Nephron (organoid): Measurements from ENCODE around the gene ACVR2A.

Experiments used
- H3K27ac Mint-ChIP-seq, 3 experiments: 2 replicates each; pipeline ENCODE4 v1.8.0; 2020; ENCODE audit warnings: mixed read lengths in 3 of 3, mild to moderate bottlenecking in 2 of 3, moderate library complexity in 1 of 3
- H3K27me3 Mint-ChIP-seq: 2 replicates; pipeline ENCODE4 v1.8.0; 2021; ENCODE audit warnings: low read depth, mild to moderate bottlenecking, moderate library complexity, mixed read lengths
- H3K36me3 Mint-ChIP-seq: 2 replicates; pipeline ENCODE4 v1.8.0; 2020; ENCODE audit warnings: low read depth, mixed read lengths
- H3K4me1 Mint-ChIP-seq: 2 replicates; pipeline ENCODE4 v1.8.0; 2020; ENCODE audit warnings: mixed read lengths
- H3K4me3 Mint-ChIP-seq, 3 experiments: 2 replicates each; pipeline ENCODE4 v1.8.0; 2020; ENCODE audit warnings: mild to moderate bottlenecking in 3 of 3, mixed read lengths in 3 of 3, moderate library complexity in 2 of 3
- H3K9me3 Mint-ChIP-seq: 2 replicates; pipeline ENCODE4 v1.8.0; 2020; ENCODE audit warnings: mixed read lengths
- TF ChIP-seq, protein P1 (sequence below), 3 experiments: fragments of 200-600 bp; sonication (generic); IDR thresholded peaks; one replicate each; pipeline ENCODE4 v1.5.0; 2021; ENCODE audit warnings: antibody characterized with exemption in 3 of 3; ENCODE audit not compliant: unreplicated experiment in 3 of 3

Gene ACVR2A

DNA sequence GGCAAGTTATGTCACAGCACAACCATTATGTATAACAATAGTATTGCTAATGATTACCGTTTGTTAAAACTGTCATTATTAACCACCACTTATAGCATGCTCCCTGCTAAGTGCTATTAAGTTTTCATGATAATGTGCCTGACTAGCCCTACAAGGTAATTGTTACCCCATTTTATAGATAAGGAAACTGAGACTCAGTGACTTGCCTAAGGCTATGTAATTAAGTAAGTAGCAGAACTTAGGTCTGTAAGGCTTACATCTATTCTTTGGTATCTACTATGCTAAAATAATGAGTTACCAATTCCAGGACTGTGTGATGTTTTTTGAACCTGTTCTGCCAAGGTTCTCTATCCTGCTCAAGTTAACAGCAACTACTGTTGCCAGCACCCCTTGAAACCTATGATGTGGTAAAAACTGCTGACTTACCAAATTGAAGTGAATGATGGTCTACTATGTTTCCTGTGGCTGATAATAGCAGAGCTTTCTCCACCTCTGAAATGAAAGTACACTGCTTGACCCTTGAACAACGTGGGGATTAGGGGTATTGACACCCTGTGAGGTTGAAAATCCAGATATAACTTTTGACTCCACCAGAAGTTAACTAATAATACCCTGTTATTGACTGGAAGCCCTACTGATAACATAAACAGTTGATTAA is 18.2 kb downstream of the ACVR2A start:
- peaks cover 3% of the 10 kb centered on the region for H3K36me3 Mint-ChIP-seq
- no peak overlapping the region for H3K27ac Mint-ChIP-seq
- H3K4me3 Mint-ChIP-seq, result no peak overlapping the region
- peaks cover 36% of the 10 kb centered on the region for H3K4me1 Mint-ChIP-seq
- TF ChIP-seq, protein P1, sequence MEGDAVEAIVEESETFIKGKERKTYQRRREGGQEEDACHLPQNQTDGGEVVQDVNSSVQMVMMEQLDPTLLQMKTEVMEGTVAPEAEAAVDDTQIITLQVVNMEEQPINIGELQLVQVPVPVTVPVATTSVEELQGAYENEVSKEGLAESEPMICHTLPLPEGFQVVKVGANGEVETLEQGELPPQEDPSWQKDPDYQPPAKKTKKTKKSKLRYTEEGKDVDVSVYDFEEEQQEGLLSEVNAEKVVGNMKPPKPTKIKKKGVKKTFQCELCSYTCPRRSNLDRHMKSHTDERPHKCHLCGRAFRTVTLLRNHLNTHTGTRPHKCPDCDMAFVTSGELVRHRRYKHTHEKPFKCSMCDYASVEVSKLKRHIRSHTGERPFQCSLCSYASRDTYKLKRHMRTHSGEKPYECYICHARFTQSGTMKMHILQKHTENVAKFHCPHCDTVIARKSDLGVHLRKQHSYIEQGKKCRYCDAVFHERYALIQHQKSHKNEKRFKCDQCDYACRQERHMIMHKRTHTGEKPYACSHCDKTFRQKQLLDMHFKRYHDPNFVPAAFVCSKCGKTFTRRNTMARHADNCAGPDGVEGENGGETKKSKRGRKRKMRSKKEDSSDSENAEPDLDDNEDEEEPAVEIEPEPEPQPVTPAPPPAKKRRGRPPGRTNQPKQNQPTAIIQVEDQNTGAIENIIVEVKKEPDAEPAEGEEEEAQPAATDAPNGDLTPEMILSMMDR (IDR thresholded peaks at IDR 0.05; ENCODE audit: unreplicated experiment in 3 of 3), result no peak
- H3K27me3 Mint-ChIP-seq, result no peaks in the 10 kb centered on the region
- no peaks in the 10 kb centered on the region for H3K9me3 Mint-ChIP-seq

DNA sequence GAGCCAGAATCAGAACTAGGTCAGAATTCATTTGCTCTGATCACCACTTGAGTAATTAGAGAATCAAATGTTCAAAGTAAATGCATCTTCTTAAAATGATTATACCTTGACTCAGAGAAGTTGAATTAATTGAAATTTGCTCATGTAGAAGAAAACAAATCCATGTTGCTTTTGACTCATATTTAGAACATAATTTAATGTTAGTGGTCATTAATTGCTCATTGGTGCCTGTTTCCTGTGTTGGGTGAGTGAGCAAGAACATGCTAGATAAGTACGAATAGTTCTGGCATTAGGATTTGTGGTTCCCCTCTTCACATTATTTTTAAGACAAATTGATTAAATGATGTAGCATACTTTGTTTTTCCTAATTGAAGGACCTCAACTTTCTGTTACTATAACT is 19.0 kb downstream of the ACVR2A start:
- Mint-ChIP-seq H3K27me3 (no peaks in the 10 kb centered on the region), H3K4me3 (no peak overlapping the region), H3K4me1 (peaks cover 28% of the 10 kb centered on the region), H3K9me3 (no peaks in the 10 kb centered on the region), H3K36me3 (peaks cover 3% of the 10 kb centered on the region), H3K27ac (no peak overlapping the region)
- TF ChIP-seq, protein P1 (IDR thresholded peaks at IDR 0.05; ENCODE audit: unreplicated experiment in 3 of 3), result no peak

DNA sequence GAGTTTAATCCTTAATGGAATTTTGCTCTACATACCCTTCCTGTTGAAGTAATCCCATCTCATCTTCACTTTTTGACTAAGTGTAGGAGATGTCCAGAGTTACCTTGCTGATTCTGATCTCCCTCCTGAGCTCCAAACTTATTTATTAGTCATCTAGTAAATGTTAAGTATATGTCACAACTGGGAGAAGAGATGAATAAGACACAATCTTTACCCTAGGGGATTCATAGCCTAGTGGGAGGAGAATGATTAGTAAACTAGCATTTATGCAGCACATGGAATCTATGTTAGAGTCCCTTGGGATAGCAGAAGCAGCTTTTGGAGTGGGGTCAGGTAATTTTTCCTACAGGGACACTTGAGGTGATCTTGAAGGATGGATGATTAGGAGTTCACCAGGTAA is 20.7 kb downstream of the ACVR2A start:
- TF ChIP-seq, protein P1 (IDR thresholded peaks at IDR 0.05; ENCODE audit: unreplicated experiment in 3 of 3), result no peak
- H3K4me3 Mint-ChIP-seq, result no peak overlapping the region
- no peaks in the 10 kb centered on the region for H3K9me3 Mint-ChIP-seq
- peaks cover 27% of the 10 kb centered on the region for H3K4me1 Mint-ChIP-seq
- no peaks in the 10 kb centered on the region for H3K27me3 Mint-ChIP-seq
- peaks cover 3% of the 10 kb centered on the region for H3K36me3 Mint-ChIP-seq
- H3K27ac Mint-ChIP-seq, result no peak overlapping the region

DNA sequence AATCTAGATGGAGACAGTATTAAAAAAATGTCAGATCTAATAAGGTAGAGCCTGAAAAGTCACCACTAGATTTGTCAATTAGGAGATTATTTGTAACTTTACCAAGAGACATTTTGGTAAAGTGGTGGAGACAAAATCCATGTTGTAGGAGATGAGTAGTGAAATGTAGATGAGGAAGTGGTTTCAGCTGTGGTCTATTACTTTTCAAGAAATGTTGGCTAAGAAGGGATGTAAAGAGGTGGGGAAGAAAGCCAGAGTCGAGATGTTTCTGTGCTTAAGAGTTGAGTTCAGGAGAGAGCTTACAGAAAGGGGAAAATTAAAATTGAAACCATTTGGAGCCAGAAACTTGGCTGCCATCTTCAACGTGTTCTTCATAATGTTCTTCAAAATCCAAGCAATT is 22.2 kb downstream of the ACVR2A start:
- H3K4me3 Mint-ChIP-seq, result no peak overlapping the region
- H3K4me1 Mint-ChIP-seq, result peaks cover 26% of the 10 kb centered on the region
- peaks cover 3% of the 10 kb centered on the region for H3K36me3 Mint-ChIP-seq
- H3K27ac Mint-ChIP-seq, result no peak overlapping the region
- TF ChIP-seq, protein P1 (IDR thresholded peaks at IDR 0.05; ENCODE audit: unreplicated experiment in 3 of 3), result no peak
- H3K9me3 Mint-ChIP-seq, result no peaks in the 10 kb centered on the region
- H3K27me3 Mint-ChIP-seq, result no peaks in the 10 kb centered on the region

DNA sequence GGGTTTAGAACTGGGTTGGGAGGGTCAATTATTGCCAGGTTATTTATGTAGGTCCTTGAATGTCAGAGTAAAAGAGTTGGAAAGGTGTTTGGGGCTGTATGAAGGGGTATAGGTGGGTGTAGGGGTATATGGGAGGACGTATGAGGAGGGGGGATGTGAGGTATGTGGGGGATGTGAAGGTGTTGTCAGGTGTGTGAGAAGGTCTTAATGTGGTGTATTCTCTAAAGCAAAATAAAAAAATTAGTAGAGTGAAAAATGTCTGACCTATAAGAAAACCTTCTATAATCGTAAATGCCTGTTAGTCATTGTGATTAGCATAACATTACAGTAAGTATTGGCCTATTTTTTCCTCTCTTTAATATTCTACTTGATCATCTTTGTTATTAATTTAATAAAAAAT is 25.1 kb downstream of the ACVR2A start:
- Mint-ChIP-seq H3K4me3 (no peak overlapping the region), H3K36me3 (no peaks in the 10 kb centered on the region), H3K4me1 (peaks cover 37% of the 10 kb centered on the region), H3K9me3 (no peaks in the 10 kb centered on the region), H3K27me3 (no peaks in the 10 kb centered on the region), H3K27ac (peak overlapping the region; percentile 1 to 2 (median 2))
- TF ChIP-seq, protein P1 (IDR thresholded peaks at IDR 0.05; ENCODE audit: unreplicated experiment in 3 of 3), result no peak

DNA sequence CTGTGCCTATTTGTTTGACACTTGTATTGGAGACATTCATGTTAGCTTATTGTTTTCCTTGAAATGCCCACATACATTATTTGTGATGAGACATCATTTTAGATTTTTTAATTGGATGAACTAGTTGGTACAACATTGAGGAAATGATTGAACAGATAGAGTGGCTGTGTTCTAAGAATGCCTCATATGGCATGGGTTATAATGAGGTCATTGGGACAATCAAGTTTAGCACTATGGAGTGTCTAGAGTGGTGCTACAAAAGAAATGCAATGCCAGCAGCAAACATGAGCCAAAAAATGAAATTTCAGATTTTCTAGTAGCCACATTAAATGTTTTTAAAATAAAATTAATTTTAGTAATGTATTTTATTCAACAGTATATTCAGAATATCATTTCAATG is 28.1 kb downstream of the ACVR2A start:
- Mint-ChIP-seq H3K4me1 (peaks cover 62% of the 10 kb centered on the region), H3K27me3 (no peaks in the 10 kb centered on the region), H3K9me3 (no peaks in the 10 kb centered on the region), H3K27ac (no peak overlapping the region), H3K4me3 (no peak overlapping the region), H3K36me3 (no peaks in the 10 kb centered on the region)
- TF ChIP-seq, protein P1 (IDR thresholded peaks at IDR 0.05; ENCODE audit: unreplicated experiment in 3 of 3), result no peak
